ENCODE results near the gene GANC. TPM values are rescaled to one million over a fixed set of nuclear protein-coding genes. Genes with fewer than 3 reads are reported as not detected.
A peak's percentile ranks its signal among the peaks of the same experiment; 100 is the strongest.

The GANC gene
- total RNA-seq, 1 experiment from 2014 or later = 15.3 TPM

GRCh38 chr15:42375941-42376340, 102.9 kb downstream of the GANC start:
- DNase-seq (ENCODE audit: low read depth) = no peak

- no peak for DNase-seq (ENCODE audit: low read depth)
Observed at GRCh38 chr15:42378011-42378410, 105.0 kb downstream of the GANC start.

- no peak for DNase-seq (ENCODE audit: low read depth)
Observed at GRCh38 chr15:42384597-42384996, 111.6 kb downstream of the GANC start.

- DNase-seq (ENCODE audit: low read depth) = peak; percentile 48
Observed at GRCh38 chr15:42385206-42385979, 112.4 kb downstream of the GANC start.

GRCh38 chr15:42385980-42386700, 113.1 kb downstream of the GANC start:
- no peak for DNase-seq (ENCODE audit: low read depth)

GRCh38 chr15:42387603-42388002, 114.6 kb downstream of the GANC start:
- no peak for DNase-seq (ENCODE audit: low read depth)

- no peak for DNase-seq (ENCODE audit: low read depth)
Observed at GRCh38 chr15:42392309-42393024, 119.5 kb downstream of the GANC start.

- no peak for DNase-seq (ENCODE audit: low read depth)
Observed at GRCh38 chr15:42394106-42394505, 121.1 kb downstream of the GANC start.

GRCh38 chr15:42395838-42396237, 122.8 kb downstream of the GANC start:
- no peak for DNase-seq (ENCODE audit: low read depth)

- no peak for DNase-seq (ENCODE audit: low read depth)
Observed at GRCh38 chr15:42401544-42402454, 128.8 kb downstream of the GANC start.

GRCh38 chr15:42402455-42403205, 129.6 kb downstream of the GANC start:
- DNase-seq (ENCODE audit: low read depth) = peak; percentile 13

GRCh38 chr15:42403389-42403788, 130.4 kb downstream of the GANC start:
- no peak for DNase-seq (ENCODE audit: low read depth)

GRCh38 chr15:42404461-42405235, 131.6 kb downstream of the GANC start:
- DNase-seq (ENCODE audit: low read depth) = no peak

- DNase-seq (ENCODE audit: low read depth) = no peak
Observed at GRCh38 chr15:42405863-42406482, 133.0 kb downstream of the GANC start.

Other genes with a start within 250 kb of the GANC start
- gene PLA2G4D, start 178.6 kb upstream of the GANC start, total RNA-seq (2014; rRNA removed; shearing (Covaris generic)) = not detected in 2 replicates
- gene PLA2G4F, start 116.6 kb upstream of the GANC start, total RNA-seq (2014; rRNA removed; shearing (Covaris generic)) = not detected in 2 replicates
- gene VPS39, start 64.9 kb upstream of the GANC start, total RNA-seq (2014; rRNA removed; shearing (Covaris generic)) = 13.3 and 17.7 TPM in 2 replicates
- 31.3 and 42.4 TPM in 2 replicates for gene TMEM87A, start 232 bp downstream of the GANC start, total RNA-seq (2014; rRNA removed; shearing (Covaris generic))
- 0.68 TPM in 1 of 2 replicates, not detected in the other for gene CAPN3, start 86.3 kb downstream of the GANC start, total RNA-seq (2014; rRNA removed; shearing (Covaris generic))
- gene ZNF106, start 217.9 kb downstream of the GANC start, total RNA-seq (2014; rRNA removed; shearing (Covaris generic)) = 23.6 and 25.8 TPM in 2 replicates
- 48.3 and 53.4 TPM in 2 replicates for gene SNAP23, start 222.4 kb downstream of the GANC start, total RNA-seq (2014; rRNA removed; shearing (Covaris generic))

Measured in HT1080 (cell line).